GM23338 (cell line): Measurements from ENCODE around the gene TLR7.

Source experiments
- CTCF ChIP-seq, 2 experiments: fragments of 200-600 bp in 1 of 2; sonication (generic) in 1 of 2; conservative IDR thresholded peaks; 2 replicates each; pipeline versions ENCODE4 v1.5.1 to v1.6.1; 2016 to 2017; ENCODE audit warnings: antibody characterized with exemption in 2 of 2, low read depth in 2 of 2, mild to moderate bottlenecking in 2 of 2, moderate library complexity in 1 of 2
- NANOG ChIP-seq: IDR thresholded peaks from 2 replicates; pipeline ENCODE4 v1.6.1; 2016; ENCODE audit warnings: antibody characterized with exemption, borderline replicate concordance
- POLR2AphosphoS5 ChIP-seq: IDR thresholded peaks from 2 replicates; pipeline ENCODE4 v1.6.1; 2016; ENCODE audit warnings: antibody characterized with exemption, low read depth
- REST ChIP-seq: IDR thresholded peaks from one replicate; pipeline ENCODE4 v1.6.1; 2018; ENCODE audit warnings: antibody characterized with exemption; ENCODE audit not compliant: unreplicated experiment

- TF ChIP-seq CTCF (conservative IDR thresholded peaks at IDR 0.05; ENCODE audit: low read depth in 2 of 2) (no peak), REST (no peak), NANOG (no peak), POLR2AphosphoS5 (no peak)
Measured at GRCh38 chrX:12920990-12921389, 54.1 kb downstream of the TLR7 start.
